GM18499 (cell line): ENCODE measurements around the gene CCDC89.
"Not testable (repeated sequence)": the region's sequence is repeated elsewhere in the genome, so short reads cannot be mapped to it uniquely, and the experiment has no call there.

ENCODE experiments used
- ATAC-seq: cut with Tn5 transposase; IDR thresholded peaks from one replicate; pipeline ENCODE4 v1.9.1; 2021; ENCODE audit warnings: moderate number of reproducible peaks; ENCODE audit not compliant: insufficient read depth, unreplicated experiment

CCDC89 gene

DNA sequence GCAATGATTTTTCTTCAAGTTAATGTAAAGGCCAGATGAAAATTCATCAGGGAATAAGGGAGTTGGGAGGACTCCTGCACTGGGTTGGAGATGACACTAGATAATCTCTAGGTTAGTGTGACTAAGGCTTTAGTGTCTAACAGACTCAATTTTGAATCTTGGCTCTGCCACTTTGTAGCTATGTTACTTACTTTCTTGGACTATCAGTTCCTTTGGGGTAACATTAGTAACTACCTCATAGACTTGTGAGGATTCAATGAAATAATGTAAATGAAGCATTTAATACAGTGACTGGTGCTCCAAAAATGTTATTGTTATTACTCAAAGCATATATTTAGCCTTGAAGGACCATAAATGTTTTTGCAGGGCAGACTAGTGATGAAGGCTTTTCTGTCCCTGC, 9.6 kb upstream of the CCDC89 start:
- no peak for ATAC-seq

DNA sequence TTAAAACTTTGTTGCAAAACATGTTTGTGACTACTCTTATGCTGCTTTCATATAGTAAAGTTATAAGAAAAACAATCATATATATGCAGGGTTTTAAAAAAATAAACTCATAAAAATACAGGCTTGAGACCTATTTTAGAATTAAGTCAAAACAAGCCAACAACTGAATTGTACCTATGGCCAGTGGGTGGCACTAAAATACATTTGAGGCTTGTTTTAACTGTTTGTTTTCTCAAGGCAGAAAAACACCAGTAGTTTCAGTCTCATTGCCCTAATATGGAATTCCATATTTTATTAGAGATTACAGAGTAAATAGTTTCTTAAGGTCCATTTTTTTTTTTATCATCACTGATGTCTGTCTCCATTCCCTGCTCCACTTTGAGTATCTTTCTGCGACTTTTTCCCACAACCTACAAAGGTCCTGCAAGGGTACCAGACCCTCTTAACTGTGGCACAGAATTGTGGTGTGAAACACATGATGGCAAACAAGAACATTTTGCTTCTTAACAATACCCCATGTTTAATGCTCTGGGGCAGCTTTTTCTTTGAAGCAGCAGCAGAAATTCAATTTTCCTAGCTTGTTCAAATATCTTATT, 8.5 kb upstream of the CCDC89 start:
- no peak for ATAC-seq

DNA sequence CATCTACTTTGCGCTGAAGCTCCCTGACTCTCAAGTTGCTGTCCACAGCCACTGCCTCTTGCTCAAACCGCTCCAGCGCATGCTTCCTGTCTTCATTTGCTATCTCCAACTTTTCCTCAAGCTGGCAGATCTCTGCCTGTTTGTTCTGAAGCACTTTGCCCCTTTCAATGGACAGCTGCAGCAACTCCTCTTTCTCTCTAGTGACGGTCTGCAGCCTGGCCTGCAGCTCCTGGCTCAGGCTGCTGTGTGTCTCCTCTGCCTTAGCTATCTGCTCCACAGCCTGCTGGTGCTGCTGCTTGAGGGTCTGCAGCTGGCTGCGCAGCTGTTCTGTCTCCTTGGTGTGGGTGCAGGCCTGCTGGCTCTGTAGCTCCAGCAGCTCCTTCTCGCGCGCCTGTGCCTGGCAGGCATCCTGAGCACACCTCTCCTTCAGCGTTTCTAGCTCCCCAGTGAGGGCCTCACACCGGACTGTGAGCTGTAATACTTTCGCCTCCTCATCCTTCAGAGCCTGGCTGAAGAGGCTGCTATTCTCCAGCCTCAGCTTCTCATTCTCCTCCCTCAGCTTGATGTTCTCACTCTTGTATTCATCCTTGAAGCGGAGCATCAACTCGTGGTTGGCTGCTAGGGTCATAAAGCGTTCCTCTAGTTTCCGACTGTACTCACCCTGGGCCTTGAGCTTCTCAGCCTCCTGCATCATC, 723 bp downstream of the CCDC89 start:
- ATAC-seq, result no peak

DNA sequence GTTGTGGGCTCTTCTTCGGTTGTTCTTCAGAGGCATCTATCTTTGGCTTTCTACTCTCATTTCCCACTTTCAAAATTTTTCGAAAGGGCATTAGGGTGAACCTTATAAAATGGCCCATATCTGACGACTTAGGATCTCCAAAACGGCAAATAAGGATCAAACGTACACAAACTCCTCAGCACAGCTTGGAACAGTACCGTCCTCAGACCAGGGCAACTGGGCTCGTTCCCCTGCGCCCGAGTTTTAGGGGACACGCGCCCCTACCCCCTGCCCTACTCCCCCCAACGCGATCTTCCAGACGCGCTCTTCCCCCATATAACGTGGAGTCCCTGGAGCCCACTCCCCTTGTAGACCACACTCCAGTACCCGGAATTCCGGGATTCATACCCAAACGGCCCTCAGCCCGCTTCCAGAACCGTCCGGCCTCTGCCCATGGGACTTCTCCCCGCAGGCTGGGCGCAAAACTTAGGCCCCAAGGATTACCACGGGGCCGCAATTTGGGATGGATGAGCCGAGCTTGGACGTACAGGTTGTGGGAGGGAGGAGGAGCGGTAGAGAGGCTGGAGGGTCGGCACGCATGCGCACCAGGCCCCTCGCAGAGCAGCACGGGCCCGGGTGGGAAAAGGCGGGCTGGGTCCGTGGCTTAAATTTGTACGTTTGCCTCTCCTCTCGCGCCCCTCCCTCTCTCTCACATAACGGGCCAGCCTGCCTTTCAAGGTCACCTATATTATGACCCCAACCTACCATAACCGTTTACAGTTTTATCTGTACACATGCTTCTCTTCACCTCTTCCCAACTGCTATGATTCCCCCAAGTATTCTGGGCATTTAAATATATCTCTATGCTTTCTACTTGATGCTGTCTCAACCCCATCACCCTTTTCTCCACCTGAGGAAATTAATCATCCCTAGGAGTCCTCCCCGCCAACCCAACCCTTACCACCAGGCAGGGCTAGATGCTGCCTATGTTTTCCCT, 3.4 kb downstream of the CCDC89 start:
- no peak for ATAC-seq

DNA sequence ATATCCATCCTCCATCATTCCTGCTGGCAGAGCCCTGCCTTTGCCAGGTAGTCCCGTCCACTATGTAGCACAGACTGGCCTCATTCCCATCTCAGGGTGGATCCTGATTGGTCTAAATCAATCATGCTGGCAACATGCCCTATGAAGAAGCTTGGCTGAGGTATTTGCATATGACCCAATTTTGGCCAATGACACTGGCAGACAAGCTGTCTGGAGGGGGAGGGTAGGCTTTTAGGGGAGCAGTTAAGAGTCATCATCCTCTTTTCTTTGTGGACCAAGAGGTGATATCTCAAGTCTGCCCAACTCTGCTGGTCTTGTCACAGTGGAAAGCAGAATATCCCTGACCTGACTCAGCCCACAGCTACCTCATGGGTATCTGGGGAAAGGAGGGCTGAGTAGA, 5.1 kb downstream of the CCDC89 start:
- ATAC-seq, result no peak

DNA sequence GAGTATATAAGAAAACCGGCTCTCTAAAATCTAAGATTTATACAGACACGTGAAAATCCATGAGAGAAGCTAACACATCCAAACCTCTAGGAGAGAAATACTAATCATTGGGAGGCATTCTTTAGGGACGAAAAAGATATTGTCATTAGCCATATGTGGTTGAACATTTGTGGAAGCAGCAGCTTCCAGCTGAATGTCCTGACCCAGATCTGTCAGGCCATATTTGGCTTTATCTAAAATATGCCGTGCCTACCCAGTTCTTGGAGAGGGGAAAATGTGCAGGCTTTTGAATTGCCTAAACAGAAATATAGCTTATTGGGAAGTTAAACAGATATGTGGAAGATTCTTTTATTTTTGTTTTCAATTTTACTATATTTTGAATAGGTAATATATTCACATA, 6.4 kb downstream of the CCDC89 start:
- ATAC-seq, result no peak

DNA sequence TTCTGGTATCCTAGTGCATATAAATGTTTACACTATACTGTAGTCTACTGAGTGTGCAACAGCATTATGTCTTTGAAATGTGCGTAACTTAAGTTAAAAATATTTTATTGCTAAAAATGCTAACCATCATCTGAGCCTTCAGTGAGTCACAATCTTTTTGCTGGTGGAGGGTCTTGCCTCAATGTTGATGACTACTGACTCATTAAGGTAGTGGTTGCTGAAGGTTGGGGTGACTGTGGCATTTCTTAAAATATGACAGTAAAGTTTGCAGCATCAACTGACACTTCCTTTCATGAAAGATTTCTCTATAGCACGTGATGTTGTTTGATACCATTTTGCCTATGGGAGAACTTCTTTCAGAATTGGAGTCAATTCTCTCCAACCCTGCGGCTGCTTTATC, 12.6 kb downstream of the CCDC89 start:
- no peak for ATAC-seq

DNA sequence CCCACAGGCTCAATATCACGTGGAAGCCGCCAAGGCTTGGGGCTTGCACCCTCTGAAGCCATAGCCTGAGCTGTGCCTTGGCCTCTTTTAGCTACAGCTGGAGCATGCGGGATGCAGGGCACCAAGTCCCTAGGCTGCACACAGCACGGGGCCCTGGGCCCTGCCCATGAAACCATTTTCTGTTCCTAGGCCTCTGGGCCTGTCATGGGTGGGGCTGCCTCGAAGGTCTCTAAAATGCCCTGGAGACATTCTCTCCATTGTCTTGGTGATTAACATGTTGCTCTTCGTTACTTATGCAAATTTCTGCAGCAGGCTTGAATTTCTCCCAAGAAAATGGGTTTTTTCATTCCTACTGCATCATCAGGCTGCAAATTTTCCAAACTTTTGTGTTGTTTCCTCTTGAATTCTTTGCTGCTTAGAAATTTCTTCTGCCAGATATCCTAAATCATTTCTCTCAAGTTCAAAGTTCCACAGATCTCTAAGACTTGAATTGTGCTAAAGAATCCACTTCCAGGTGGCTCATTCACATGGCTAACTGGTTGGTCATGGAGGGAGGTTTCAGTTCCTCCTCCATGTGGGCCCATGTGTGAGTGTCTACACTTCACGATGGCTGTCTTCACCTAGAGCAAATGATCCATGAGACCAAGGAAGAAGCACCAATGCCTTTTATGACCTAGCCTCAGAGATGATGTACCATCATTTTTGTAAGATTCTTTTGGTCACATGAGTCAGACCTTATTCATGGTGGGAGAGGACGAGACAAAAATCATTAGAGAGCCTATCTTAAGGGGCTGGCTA, 13.7 kb downstream of the CCDC89 start:
- no peak for ATAC-seq

DNA sequence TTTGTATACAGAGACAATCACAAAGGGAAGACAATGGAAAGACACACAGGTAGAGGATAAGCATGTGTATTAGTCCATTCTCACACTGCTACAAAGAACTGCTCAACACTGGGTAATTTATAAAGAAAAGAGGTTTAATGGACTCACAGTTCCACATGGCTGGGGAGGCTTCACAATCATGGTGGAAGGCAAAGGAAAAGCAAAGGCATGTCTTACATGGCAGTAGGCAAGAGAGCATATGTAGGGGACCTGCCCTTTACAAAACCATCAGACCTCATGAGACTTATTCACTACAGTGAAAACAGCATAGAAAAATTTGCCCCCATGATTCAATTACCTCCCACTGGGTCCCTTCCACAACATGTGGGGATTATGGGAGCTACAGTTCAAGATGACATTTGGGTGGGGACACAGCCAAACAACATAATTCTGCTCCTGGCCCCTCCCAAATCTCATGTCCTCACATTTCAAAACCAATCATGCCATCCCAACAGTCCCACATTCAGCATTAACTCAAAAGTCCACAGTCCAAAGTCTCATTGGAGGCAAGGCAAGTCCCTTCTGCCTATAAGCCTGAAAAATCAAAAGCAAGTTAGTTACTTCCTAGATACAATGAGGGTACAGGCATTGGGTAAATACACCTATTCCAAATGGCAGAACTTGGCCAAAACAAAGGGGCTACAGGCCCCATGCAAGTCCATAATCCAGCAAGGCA, 14.9 kb downstream of the CCDC89 start:
- ATAC-seq, result not testable (repeated sequence)

DNA sequence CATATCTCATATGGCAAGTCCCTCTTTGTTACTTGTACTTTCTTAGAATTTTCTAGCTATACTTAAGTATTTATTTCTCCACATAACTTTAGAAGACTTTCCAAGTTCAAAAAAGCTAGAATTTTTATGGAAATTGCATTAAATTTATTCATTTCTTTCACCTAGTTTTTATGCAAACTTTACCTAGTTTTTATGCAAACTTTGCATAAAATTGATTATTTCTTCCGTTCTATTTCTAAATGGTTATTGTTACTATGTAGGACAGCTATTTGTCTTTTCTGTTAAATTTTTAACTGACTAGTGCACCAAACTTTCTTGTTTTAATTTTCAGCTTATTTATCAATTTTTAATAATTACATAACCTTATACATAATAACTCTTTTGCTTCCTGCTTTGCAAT, 17.8 kb downstream of the CCDC89 start:
- ATAC-seq, result no peak

DNA sequence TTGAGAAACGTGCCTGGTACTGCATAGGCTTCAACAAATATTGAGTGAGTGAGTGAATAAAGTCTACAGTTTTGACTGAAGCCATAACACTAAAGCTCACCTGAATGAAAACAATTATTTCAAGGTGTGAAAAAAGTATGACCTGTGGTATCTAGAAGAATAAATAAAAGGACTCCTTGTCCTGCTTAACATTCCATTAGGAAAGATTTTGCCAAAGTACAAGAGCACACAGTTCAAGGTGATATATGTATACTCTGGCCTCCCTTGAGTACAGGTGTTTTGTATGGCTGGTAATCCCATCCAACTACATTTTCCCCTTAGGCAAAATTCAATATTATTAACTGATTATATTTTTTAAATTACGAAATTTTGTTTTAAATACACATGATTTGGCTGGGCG, 19.3 kb downstream of the CCDC89 start:
- ATAC-seq, result no peak

DNA sequence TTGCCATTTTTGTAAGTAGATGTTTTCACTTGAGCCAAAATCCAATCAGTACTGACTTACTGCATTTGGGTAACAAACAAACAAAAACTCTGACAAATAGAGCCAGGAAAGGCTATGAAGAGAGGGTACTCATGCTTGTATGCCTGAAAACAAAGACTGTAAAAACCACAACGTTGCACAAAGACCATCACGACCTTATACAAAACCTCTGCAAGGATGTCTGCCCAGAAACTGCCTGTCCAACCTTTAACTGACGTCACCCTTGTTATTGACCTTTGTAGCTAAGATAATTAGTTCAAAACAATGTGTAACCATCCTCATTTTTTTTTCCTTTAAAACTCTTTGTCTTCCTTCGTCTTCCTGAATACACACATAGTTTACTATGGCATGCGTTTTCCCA, 20.3 kb downstream of the CCDC89 start:
- no peak for ATAC-seq

DNA sequence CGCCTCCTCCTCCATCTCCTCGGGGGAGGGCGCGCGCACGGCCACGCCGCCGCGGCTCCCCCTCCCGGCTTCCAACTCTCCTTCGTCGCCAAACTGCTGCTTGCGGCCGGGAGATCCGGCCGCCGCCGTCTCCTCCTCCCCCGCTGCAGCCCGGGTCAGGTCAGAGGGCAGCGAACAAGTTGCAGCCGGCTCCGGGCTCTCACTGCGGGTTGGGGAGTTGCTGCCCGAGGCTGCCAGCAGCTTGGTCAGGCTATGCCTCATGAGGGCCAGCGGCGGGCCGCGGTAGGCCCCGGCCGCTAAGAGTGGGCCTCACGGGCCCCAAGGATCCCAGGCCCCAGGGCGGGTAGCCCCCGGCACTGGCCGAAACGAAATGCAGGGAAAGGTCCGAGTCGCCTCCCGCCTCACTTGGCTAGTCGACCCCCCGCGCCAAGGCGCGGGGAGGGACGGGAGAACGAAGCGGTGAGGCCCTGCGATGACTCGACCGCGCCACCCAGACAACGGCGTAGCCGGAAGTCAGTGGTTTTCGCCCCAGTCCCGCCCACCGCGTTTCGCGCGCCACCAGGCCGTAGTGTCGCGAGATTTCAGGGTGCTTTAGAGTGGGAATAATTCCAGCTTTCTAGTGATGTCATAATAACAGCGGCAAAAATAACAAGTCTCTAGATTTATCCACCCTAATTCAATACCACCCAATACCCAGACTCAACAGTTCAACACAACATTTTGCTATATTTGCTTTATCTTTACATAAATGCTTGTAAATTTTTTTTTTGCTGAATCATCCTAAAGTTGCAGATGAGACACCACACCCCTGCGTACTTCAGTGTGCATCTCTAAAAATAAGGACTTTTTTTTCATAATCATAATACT, 21.1 kb downstream of the CCDC89 start, which contains the start of gene CREBZF:
TSS of gene CREBZF (minus strand) at position 515 of the 867 bp plus-strand sequence. CDS start at position 261, 254 bp downstream.
- peak; percentile 82 for ATAC-seq

DNA sequence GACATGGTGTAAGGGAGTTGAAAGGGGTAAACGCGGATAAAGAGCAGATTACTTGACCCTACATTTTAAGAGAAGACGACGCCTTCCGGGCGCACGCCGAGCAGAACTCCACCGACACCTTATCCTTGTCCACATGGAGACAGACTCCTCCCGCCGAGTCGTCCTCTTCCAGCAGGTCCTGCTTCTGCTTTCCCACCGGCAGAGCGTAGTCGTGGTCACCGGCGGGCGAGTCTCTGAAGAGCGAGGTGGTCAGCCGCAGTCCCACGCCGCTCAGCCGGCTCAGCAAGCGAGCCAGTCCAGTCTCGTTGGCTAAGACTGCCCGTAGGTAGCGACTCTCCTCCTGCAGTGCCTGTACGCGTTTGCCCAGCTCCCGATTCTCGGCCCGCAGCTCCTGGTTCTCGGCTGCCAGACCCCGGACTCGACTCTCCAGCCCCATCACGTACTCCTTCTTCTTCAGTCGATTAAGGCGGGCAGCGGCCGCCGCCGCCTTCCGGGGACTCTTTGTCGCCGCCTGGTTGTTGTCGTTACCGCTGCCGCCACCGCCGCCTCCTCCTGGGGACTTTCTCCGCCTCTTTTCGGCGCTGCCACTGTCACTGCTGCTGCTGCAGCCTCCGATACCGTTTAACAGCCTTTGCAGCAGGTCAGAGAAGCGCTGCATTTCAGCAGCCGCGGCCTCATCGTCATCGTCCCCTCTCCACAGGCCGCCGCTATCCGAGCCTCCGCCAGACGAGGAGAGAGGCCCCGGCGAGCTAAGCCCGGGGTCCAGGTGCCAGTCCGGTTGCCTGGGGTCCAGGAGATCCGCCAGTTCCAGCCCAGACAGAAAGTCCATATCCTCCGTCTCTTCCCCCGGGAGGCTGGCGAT, 22.0 kb downstream of the CCDC89 start:
- peak; percentile 41 for ATAC-seq

DNA sequence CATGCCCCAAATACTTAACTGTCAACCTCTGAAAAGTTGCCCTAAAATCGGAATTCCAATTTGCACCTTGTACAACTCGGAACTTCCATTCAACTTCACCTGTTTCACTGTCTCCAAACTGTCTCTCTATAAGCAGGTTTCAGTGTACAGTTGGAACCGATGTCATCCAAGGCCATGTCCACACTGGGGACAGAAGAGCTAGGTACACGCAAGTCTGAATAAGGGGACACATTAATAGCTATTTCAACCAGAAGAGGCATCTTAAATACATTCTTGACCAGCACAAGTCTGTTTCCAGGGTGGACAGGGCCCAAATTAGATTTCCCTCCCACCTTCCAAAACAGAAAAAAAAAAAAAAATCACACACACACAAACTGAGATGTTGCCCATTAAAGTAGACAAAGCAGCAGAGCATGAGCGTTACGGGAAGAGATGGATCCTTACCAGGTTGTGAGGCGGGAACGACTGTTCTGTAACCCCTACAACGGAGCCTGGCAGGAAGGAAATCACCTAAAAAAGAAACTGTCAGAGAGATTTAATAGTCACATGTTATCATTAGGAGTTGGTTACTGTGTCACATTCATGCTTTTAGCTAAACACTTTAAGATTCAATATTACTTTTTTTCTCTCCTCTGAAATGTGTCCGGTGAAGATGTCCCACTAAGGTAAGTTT, 22.8 kb downstream of the CCDC89 start:
- no peak for ATAC-seq

DNA sequence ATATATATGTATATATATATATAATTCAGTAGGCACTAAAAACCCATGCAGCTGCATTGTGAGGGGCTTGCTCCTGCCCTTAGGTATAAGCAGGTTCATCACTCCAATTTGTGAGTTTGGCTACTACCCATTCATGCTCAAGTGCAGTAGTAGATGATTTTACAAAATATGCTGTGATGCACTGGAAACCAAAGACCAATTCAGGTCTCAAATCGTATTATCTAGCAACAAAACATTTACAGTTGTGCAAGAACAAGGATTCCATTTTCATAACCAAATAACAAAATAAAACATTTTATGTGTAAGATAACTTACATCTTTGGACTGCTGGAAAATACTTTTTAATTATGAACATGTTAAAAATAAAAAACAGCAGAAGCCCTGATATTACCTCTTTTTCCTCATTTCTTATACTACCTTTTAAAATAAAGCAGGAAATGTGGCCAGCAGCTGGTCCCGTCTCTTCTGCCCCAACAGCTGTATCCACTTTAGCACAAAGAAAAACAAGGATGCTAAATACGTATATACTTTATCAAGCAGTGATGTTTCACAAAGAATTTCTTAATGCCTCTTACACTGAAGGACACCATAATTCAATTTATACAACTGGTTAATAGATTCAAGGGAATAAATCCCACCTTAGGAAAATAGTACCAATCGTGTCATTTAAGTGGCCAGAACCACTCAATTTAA, 23.9 kb downstream of the CCDC89 start:
- ATAC-seq, result no peak

DNA sequence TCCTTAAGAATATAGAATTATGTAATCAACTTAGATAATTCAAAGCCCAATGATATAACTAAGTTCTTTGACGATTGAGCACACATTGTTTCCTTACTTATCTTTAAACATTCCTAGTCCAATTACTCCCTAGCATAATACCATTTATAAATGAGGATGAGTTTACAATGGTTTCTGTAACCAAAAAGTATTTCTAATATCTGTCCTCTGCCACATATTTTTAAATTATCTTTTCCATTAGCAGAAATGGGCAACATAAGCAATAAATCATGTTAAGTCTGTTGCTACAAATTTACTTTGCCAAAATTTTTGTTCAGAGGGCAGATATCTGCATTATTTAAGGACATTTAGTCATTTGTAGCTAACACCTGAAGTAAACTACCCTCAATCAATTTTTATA, 27.8 kb downstream of the CCDC89 start:
- ATAC-seq, result no peak
